GM18909 (cell line): ENCODE results near the gene NRL.

Experiments
- ATAC-seq: cut with Tn5 transposase; IDR thresholded peaks from one replicate; pipeline ENCODE4 v1.9.1; 2021; ENCODE audit warnings: mild to moderate bottlenecking; ENCODE audit not compliant: unreplicated experiment, poor library complexity

NRL gene

DNA sequence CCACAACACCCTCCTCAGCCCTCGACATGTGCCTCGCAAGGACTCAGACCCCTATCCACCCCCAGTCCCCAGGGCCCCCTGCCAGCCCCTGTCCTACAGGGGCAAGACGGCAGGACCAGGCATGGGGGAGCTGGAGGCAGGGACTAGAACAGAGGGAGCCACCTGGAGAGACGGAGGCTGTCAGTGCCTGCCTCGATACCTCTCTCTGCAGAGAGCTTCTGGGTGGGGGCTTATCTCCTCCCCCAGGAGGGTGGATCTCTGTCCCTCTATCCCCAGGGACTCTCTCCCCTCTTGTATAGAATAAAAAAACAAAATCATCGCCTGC, 45.4 kb downstream of the NRL start:
- no peak for ATAC-seq

DNA sequence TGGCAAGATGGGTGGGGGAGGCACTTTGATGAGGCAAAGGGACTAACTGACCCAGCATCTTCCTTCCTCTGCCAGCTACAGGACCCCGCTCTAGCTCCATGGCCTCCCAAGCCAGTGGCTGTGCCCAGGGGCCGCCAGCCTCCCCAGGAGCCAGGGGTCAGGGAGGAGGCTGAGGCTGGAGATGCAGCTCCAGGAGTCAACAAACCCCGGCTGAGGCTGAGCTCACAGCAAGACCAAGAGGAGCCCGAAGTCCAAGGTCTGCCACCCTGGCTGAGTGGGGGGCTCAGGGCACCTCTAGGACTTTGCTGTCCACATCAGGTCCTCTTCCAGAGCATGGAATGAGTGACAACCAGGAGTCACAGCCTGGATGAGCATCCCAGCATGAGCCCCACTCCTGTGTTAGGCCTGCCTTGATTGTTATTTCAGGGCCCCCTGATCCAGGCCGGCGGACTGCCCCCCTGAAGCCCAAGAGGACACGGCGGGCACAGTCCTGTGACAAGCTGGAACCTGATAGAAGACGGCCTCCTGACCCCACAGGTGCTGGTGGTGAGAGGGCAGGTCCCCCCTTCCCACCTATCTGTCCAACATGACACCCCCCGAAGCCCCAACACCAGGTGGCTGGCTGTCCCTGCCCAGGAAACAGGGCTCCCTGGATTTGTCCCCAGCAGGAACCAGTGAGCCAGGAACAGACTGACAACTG, 45.9 kb downstream of the NRL start:
- no peak for ATAC-seq

DNA sequence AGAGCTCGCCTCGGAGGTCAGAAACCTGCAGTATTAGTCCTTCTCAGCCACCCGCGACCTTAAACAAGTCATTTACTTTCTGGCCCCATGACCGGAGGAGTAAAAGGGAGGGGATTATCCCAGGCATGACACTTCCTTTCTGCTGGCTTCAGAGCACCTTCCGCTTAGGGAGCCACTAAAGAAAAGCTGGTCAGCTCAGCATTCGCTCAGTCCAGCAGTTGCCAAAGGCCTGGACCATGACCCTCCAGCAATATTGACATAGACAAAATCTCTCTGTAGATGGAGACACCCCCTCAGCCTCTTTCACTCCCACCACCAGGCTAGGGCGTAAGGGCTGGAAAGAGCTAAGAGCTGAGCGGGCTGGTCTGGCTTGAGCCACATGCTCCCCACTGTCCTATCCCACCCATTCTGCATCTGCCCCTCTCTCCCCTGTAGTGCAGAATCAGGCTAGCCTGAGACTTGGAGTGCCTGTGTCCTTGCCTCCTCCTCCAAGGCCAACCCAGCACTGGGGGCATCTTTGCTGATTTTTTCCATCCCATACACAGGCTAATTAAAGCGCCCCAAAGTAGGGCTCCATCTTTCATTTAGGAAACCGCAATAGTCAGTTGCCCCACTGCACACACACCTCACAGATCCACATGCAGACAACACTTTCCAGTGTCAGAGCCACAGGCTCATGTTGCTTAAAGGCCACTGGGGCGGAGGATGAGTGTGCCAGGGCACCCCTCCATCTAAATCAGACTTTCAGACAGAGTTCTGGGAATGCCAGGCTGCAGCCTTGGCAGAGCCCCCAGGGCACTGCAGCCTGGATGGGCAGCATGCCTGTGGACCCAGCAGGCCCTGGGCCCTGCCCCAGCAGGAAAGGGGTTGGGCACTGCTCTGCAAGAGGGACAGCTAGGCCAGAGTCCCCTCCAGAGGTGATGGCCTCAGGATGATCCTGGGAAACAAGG, 47.3 kb downstream of the NRL start:
- no peak for ATAC-seq

DNA sequence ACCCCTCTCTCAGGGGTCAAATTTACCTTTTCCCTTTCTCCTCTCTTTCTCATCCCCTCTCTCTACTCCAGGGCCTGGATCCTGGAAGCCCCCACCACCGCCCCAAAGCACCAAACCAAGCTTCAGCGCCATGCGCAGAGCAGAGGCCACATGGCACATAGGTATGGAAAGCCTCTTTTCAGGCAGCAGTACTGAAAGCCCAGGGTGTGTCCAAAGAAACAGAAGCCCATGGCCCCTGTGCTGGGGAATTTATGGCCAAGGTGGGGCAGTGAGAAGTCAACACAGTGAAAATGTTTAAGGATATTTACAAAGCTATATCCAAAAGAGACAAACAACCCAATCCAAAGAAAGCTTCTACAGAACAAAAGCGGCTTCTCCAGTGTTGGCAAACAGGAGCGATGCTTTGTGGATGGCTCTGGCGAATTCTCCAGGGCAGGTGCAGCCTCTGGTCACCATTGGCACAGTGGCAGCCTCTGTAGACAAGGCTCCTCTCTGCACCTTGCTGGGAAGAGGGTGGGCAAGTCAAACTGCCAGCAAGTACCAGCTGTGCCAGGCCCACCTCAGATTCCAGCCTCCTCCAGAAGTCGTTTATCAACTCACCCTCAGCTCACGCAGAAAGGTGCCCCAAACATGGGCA, 48.1 kb downstream of the NRL start:
- ATAC-seq = no peak

DNA sequence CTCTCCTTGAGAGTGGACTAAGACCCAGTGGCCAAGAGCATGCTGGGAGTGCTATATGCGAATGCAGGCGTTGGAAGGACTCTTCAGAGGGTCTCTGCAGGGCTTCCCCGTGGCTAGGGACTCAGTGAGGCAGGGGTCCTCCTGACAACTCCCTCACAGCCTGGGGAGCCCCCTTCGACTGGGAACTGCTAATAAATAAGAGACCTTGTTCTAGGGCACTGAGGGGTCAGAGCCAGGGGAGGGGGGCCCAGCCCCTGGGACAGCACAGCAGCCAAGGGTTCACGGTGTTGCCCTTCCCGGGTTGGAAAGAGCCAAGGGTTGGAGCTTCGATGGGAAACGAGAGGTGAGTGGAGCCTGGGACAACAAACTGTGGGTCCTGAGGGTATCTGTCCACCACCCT, 49.3 kb downstream of the NRL start:
- no peak for ATAC-seq

DNA sequence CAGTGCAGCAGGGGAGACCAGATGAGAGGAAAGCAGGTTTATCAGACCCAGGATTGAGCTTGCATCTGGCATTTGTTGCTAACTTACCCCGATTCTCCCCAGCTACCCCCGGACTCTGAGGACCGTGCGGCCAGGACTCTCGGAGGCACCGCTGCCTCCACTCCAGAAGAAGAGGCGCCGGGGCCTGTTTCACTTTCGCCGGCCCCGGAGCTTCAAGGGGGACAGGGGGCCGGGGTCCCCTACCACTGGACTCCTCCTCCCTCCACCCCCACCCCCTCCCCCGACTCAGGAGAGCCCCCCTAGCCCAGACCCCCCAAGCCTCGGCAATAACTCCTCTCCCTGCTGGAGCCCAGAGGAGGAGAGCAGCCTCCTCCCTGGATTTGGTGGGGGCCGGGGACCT, 49.9 kb downstream of the NRL start:
- no peak for ATAC-seq

- no peak for ATAC-seq
Measured at GRCh38 chr14:24064091-24064795, 50.5 kb downstream of the NRL start.

DNA sequence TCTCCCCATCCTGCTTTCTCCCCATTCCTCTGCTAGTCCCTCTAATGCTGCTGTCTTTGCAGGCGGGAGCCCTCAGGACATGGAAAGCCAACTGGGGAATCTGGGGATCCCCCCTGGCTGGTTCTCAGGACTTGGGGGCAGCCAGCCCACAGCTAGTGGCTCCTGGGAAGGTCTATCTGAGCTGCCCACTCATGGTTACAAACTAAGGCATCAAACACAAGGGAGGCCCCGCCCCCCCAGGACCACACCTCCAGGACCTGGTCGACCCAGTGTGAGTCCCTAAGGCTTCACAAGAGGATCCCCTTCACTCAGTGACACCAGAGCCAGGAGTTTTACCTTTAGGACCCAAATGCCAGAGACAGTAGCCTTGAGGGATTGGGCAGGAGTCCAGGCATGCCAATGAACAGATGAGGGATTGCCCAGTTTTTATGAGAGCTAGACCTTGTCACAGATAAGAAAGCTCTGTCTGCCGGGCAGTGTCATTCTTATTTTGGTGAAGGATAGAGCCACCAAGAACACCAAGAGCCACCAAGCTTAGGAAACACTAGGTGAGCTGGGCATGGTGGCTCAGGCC, 51.4 kb downstream of the NRL start:
- no peak for ATAC-seq

- no peak for ATAC-seq
Measured at GRCh38 chr14:24062216-24062980, 52.4 kb downstream of the NRL start.

- ATAC-seq = no peak
Measured at GRCh38 chr14:24060984-24061913, 53.5 kb downstream of the NRL start.

DNA sequence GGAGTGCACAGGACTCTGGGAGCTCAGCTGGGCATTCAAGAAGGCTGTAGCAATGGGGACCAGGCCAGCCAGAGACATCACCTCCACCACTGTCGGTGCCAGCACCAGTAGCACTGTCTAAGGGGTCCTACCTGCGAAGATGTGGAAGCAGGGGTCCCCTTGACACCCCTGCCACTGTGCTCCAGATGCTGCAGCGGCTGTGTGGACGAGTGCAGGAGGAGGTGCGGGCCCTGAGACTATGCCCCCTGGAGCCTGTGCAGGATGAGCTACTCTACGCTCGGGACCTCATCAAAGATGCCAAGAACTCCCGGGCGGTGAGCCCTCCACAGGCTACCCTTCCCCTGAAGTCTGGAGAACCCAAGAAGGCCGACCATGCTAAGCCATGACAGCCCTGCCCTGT, 54.3 kb downstream of the NRL start:
- ATAC-seq = no peak

GRCh38 chr14:24059841-24060388, 54.8 kb downstream of the NRL start:
- no peak for ATAC-seq

- ATAC-seq = no peak
Measured at GRCh38 chr14:24058951-24059475, 55.7 kb downstream of the NRL start.

DNA sequence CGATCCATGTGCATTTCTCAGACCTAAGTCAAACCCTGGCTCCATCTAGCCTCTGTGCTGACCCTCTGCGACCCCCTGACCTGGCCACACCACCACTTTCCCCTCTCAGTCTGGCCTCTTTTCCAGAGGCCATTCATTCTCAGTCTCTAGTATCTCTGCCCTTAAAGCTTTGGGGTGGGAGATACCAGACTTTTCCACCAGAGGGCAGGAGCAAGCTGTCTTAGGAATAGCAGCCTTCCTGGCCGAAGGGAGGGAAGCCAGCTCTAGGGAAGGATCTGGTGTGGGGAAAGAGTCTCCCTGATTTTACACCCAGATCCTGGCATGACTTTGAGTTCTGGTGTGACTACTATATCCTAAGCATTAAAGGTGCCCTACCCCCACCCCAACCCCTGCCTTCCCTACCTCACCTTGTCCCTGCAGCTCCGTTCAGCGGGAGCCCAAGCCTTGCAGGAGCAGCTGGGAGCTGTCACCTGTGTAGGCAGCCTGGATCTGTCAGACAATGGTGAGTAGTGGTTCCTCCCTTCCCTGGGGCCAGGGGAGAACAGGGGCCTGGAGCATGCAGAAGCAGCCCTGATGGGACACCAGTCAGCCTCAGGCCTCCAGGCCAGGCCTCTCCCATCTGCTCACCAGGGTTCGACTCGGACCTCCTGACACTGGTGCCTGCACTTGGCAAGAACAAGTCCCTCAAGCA, 56.3 kb downstream of the NRL start:
- peak; percentile 50 for ATAC-seq

GRCh38 chr14:24057867-24058259, 56.9 kb downstream of the NRL start:
- no peak for ATAC-seq

GRCh38 chr14:24057271-24057670, 57.5 kb downstream of the NRL start:
- ATAC-seq = no peak

- no peak for ATAC-seq
Measured at GRCh38 chr14:24056800-24057184, 58.0 kb downstream of the NRL start.
